ENCODE data around the gene PHAF1.

Gene PHAF1

DNA sequence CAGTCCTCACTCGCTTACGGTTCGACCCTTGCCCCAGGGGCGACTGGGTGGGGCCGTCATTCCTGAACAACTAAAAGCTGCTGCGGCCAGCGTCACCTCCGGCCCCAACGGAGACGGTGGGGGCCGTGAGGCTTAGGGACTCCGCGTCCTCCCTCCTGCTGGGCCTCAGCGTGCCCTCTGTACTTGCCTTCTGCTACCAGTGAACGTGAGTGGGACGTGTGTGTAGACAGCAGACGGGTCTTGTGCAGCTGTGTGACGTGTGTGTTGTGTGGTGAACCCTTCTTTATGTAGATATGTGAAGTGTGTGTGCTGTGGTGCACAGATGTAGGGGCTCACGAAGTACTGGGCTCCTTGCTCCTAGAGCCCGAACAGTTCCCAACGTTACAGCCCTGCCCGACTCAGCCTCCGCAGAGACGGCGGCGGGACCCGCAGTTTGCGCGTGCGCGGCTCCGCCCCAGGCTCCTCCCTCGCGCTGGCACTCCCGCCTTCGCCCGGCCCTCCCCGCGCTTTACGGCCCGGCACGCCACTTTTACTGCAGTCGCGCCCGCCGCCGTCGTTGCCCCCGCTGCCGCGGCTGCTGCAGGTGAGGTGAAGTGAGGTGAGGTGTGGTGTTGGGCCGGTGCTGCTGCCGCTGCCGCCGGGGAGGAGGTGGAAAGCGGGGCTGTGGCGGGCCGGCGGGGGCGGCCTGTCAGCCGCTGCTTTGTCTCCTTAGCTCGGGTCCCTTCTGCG lies at the start of gene PHAF1:
PHAF1 (plus strand) TSS at position 535 of the 729 bp plus-strand sequence. CDS start 235 bp downstream, outside the sequence.
- no peak for TF ChIP-seq ZNF565 (CRISPR knock-in tag; conservative IDR thresholded peaks at IDR 0.05; ENCODE audit: low read depth)
- TF ChIP-seq, protein P1, sequence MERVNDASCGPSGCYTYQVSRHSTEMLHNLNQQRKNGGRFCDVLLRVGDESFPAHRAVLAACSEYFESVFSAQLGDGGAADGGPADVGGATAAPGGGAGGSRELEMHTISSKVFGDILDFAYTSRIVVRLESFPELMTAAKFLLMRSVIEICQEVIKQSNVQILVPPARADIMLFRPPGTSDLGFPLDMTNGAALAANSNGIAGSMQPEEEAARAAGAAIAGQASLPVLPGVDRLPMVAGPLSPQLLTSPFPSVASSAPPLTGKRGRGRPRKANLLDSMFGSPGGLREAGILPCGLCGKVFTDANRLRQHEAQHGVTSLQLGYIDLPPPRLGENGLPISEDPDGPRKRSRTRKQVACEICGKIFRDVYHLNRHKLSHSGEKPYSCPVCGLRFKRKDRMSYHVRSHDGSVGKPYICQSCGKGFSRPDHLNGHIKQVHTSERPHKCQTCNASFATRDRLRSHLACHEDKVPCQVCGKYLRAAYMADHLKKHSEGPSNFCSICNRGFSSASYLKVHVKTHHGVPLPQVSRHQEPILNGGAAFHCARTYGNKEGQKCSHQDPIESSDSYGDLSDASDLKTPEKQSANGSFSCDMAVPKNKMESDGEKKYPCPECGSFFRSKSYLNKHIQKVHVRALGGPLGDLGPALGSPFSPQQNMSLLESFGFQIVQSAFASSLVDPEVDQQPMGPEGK (CRISPR knock-in tag; IDR thresholded peaks at IDR 0.05; ENCODE audit: borderline replicate concordance) = no peak
- TF ChIP-seq ISL1 (CRISPR knock-in tag; IDR thresholded peaks at IDR 0.05) = no peak
- ATAC-seq = peak; percentile 92

DNA sequence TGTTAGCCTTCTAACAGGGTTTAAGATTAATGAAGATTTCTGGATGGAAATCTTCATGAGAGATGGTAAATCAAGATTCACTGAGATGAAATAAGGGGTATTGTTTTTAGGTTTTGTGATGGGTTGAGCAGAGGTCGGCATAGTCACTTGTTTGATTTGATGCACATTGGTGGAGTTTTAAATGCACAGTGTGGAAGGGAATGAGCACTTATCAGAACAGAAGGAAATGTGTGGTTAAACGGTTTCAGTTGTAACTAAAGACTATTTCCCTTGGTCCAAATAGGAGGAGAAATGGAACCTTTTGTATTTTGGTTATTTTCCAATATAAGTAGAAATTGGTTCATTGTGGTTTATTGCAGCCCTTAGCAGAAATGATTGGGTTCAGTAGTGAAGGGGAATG lies 46.7 kb upstream of the PHAF1 start:
- TF ChIP-seq ZNF70 (CRISPR knock-in tag; IDR thresholded peaks at IDR 0.05) (no peak), CSDC2 (CRISPR knock-in tag; IDR thresholded peaks at IDR 0.05) (no peak), TCF4 (CRISPR knock-in tag; IDR thresholded peaks at IDR 0.05; ENCODE audit: borderline replicate concordance) (no peak), GLIS3 (CRISPR knock-in tag; IDR thresholded peaks at IDR 0.05) (no peak), SNAI2 (CRISPR knock-in tag; IDR thresholded peaks at IDR 0.05) (no peak), OSR1 (CRISPR knock-in tag; IDR thresholded peaks at IDR 0.05) (no peak), ZC3H10 (CRISPR knock-in tag; IDR thresholded peaks at IDR 0.05) (no peak), PPARA (CRISPR knock-in tag; IDR thresholded peaks at IDR 0.05; ENCODE audit: borderline replicate concordance) (no peak), ZNF565 (CRISPR knock-in tag; conservative IDR thresholded peaks at IDR 0.05; ENCODE audit: low read depth) (no peak), ARNTL (CRISPR knock-in tag; IDR thresholded peaks at IDR 0.05; ENCODE audit: borderline replicate concordance, low read depth) (no peak)
- TF ChIP-seq, protein P1 (CRISPR knock-in tag; IDR thresholded peaks at IDR 0.05; ENCODE audit: borderline replicate concordance) = no peak
- ATAC-seq = no peak

DNA sequence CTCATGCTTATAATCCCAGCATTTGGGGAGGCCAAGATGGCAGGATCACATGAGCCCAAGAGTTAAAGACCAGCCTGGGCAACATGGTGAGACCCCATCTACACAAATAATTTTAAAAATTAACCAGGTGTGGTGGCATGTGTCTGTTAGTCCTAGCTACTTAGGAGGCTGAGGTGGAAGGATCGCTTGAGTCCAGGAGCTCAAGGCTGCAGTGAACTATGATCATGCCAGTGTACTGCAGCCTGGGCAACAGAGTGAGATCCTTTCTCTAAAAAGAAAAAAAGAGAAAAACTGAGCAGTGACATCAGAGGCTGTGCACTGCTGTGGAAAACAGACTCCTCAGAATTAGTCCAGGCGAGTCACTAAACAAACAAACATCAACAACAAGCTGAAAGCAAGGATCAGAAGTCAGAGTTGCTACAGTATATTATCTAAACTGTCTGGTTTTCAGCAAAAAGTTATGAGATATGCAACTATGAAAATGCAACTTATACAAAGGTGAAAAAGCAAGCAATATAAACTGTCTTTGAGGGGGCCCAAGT lies 41.5 kb upstream of the PHAF1 start:
- ATAC-seq = no peak
- TF ChIP-seq, protein P2, sequence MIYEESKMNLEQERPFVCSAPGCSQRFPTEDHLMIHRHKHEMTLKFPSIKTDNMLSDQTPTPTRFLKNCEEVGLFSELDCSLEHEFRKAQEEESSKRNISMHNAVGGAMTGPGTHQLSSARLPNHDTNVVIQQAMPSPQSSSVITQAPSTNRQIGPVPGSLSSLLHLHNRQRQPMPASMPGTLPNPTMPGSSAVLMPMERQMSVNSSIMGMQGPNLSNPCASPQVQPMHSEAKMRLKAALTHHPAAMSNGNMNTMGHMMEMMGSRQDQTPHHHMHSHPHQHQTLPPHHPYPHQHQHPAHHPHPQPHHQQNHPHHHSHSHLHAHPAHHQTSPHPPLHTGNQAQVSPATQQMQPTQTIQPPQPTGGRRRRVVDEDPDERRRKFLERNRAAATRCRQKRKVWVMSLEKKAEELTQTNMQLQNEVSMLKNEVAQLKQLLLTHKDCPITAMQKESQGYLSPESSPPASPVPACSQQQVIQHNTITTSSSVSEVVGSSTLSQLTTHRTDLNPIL (CRISPR knock-in tag; IDR thresholded peaks at IDR 0.05; ENCODE audit: low read depth) = no peak
- TF ChIP-seq PPARA (CRISPR knock-in tag; IDR thresholded peaks at IDR 0.05; ENCODE audit: borderline replicate concordance) (no peak), CSDC2 (CRISPR knock-in tag; IDR thresholded peaks at IDR 0.05) (no peak), ZFP30 (CRISPR knock-in tag; IDR thresholded peaks at IDR 0.05) (no peak), TOX (CRISPR knock-in tag; IDR thresholded peaks at IDR 0.05; ENCODE audit: borderline replicate concordance) (no peak), ZC3H10 (CRISPR knock-in tag; IDR thresholded peaks at IDR 0.05) (no peak), ZNF8 (CRISPR knock-in tag; IDR thresholded peaks at IDR 0.05) (no peak), ARNTL (CRISPR knock-in tag; IDR thresholded peaks at IDR 0.05; ENCODE audit: borderline replicate concordance, low read depth) (no peak), OSR1 (CRISPR knock-in tag; IDR thresholded peaks at IDR 0.05) (no peak), ZNF565 (CRISPR knock-in tag; conservative IDR thresholded peaks at IDR 0.05; ENCODE audit: low read depth) (no peak), ZNF70 (CRISPR knock-in tag; IDR thresholded peaks at IDR 0.05) (no peak), GLIS3 (CRISPR knock-in tag; IDR thresholded peaks at IDR 0.05) (no peak), ESRRG (CRISPR knock-in tag; IDR thresholded peaks at IDR 0.05) (no peak), SNAI2 (CRISPR knock-in tag; IDR thresholded peaks at IDR 0.05) (no peak), TCF4 (CRISPR knock-in tag; IDR thresholded peaks at IDR 0.05; ENCODE audit: borderline replicate concordance) (no peak)
- TF ChIP-seq, protein P3, sequence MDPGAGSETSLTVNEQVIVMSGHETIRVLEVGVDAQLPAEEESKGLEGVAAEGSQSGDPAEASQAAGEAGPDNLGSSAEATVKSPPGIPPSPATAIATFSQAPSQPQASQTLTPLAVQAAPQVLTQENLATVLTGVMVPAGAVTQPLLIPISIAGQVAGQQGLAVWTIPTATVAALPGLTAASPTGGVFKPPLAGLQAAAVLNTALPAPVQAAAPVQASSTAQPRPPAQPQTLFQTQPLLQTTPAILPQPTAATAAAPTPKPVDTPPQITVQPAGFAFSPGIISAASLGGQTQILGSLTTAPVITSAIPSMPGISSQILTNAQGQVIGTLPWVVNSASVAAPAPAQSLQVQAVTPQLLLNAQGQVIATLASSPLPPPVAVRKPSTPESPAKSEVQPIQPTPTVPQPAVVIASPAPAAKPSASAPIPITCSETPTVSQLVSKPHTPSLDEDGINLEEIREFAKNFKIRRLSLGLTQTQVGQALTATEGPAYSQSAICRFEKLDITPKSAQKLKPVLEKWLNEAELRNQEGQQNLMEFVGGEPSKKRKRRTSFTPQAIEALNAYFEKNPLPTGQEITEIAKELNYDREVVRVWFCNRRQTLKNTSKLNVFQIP (CRISPR knock-in tag; IDR thresholded peaks at IDR 0.05; ENCODE audit: borderline replicate concordance, low read depth) = no peak
- TF ChIP-seq, protein P1 (CRISPR knock-in tag; IDR thresholded peaks at IDR 0.05; ENCODE audit: borderline replicate concordance) = no peak
- TF ChIP-seq, protein P4, sequence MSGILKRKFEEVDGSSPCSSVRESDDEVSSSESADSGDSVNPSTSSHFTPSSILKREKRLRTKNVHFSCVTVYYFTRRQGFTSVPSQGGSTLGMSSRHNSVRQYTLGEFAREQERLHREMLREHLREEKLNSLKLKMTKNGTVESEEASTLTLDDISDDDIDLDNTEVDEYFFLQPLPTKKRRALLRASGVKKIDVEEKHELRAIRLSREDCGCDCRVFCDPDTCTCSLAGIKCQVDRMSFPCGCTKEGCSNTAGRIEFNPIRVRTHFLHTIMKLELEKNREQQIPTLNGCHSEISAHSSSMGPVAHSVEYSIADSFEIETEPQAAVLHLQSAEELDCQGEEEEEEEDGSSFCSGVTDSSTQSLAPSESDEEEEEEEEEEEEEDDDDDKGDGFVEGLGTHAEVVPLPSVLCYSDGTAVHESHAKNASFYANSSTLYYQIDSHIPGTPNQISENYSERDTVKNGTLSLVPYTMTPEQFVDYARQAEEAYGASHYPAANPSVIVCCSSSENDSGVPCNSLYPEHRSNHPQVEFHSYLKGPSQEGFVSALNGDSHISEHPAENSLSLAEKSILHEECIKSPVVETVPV (CRISPR knock-in tag; IDR thresholded peaks at IDR 0.05) = no peak
